AG04450 (cell line): ENCODE results near the gene HIP1. TPM values are rescaled to one million over a fixed set of nuclear protein-coding genes. Genes with fewer than 3 reads are reported as not detected.
A peak's percentile ranks its signal among the peaks of the same experiment; 100 is the strongest.
"Not testable (repeated sequence)": the region's sequence is repeated elsewhere in the genome, so short reads cannot be mapped to it uniquely, and the experiment has no call there.

Experiments
- CTCF ChIA-PET: fragments of 300-600, 350-600 bp; formaldehyde crosslinking; extraction: SDS; loops from one replicate; lab custom pipeline; 2022; ENCODE audit warnings: antibody characterized with exemption, inconsistent platforms; lab: Charles Lee
- POLR2A ChIA-PET: fragments of 350-600 bp; formaldehyde crosslinking; extraction: SDS; loops from one replicate; lab custom pipeline; 2021; ENCODE audit warnings: antibody characterized with exemption, inconsistent platforms; lab: Yijun Ruan, JAX
- DNase-seq: peaks from one replicate; pipeline ENCODE4 v3.0.0-alpha.2; 2011; ENCODE audit warnings: low read depth, low spot score
- H3K27ac ChIP-seq: one replicate; pipeline ENCODE4 v1.5.1; 2012; ENCODE audit warnings: low read depth, low read length, control low read depth
- H3K27me3 ChIP-seq: one replicate; pipeline ENCODE4 v1.6.0; 2012; ENCODE audit warnings: low read length; ENCODE audit not compliant: control insufficient read depth, insufficient read depth
- H3K4me3 ChIP-seq: 2 replicates; pipeline ENCODE4 v1.5.1; 2011; ENCODE audit warnings: mild to moderate bottlenecking, low read depth, low read length, control low read depth
- H3K9me3 ChIP-seq: 2 replicates; pipeline ENCODE4 v1.5.1; 2012; ENCODE audit warnings: low read length; ENCODE audit not compliant: control insufficient read depth, insufficient read depth
- polyA plus RNA-seq: library from polyadenylated mRNA; depleted of rRNA; stranded (reverse); fragments of >200 nt; gene quantifications from 2 replicates; pipeline ENCODE4 v1.2.3, GENCODE V29; 2011
- TF ChIP-seq, protein P1 (sequence below): IDR thresholded peaks from 2 replicates; pipeline ENCODE4 v1.5.1; 2011; ENCODE audit warnings: low read depth, low read length, control low read depth, inconsistent platforms

The HIP1 gene
- polyA plus RNA-seq, 1 experiment = 13.7 TPM

DNA sequence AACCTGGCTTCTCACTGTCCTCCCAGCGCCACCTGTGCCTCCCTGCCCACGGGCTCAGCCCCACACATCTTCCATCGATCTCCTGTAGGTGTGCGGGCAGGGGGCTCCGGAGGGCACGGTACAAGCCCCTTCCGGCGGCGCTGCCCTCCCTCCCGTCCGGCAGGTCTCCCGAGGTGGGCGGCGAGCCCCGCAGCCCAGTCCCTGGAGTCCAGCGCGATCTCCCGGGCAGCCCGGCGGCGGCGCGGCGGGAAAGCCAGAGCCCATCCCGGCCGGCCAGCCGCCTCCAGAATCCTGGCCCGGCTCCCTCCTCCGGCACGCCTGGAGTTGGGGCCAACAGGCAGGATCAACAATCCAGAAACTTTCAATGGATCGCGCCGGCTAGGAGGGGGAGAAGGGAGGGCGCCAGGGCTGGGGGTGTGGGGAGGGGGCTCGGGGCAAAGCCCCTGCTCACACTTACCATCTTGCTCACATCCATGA is 100.1 kb downstream of the HIP1 start:
- TF ChIP-seq, protein P1, sequence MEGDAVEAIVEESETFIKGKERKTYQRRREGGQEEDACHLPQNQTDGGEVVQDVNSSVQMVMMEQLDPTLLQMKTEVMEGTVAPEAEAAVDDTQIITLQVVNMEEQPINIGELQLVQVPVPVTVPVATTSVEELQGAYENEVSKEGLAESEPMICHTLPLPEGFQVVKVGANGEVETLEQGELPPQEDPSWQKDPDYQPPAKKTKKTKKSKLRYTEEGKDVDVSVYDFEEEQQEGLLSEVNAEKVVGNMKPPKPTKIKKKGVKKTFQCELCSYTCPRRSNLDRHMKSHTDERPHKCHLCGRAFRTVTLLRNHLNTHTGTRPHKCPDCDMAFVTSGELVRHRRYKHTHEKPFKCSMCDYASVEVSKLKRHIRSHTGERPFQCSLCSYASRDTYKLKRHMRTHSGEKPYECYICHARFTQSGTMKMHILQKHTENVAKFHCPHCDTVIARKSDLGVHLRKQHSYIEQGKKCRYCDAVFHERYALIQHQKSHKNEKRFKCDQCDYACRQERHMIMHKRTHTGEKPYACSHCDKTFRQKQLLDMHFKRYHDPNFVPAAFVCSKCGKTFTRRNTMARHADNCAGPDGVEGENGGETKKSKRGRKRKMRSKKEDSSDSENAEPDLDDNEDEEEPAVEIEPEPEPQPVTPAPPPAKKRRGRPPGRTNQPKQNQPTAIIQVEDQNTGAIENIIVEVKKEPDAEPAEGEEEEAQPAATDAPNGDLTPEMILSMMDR = no peak
- H3K9me3 ChIP-seq = peaks cover 2% of the 10 kb centered on the region; the same call in 1 of the 2 replicates
- DNase-seq = peak; percentile 6
- ChIA-PET CTCF (no interaction called here), POLR2A (interaction anchor here (1.1 kb wide), 1 partner anchor 409 kb away, joined by 4 read pairs; the partner anchor contains the start of gene STYXL1)
- no peak overlapping the region for H3K27ac ChIP-seq
- H3K27me3 ChIP-seq = no peaks in the 10 kb centered on the region
- peak overlapping the region; percentile 67 for H3K4me3 ChIP-seq

DNA sequence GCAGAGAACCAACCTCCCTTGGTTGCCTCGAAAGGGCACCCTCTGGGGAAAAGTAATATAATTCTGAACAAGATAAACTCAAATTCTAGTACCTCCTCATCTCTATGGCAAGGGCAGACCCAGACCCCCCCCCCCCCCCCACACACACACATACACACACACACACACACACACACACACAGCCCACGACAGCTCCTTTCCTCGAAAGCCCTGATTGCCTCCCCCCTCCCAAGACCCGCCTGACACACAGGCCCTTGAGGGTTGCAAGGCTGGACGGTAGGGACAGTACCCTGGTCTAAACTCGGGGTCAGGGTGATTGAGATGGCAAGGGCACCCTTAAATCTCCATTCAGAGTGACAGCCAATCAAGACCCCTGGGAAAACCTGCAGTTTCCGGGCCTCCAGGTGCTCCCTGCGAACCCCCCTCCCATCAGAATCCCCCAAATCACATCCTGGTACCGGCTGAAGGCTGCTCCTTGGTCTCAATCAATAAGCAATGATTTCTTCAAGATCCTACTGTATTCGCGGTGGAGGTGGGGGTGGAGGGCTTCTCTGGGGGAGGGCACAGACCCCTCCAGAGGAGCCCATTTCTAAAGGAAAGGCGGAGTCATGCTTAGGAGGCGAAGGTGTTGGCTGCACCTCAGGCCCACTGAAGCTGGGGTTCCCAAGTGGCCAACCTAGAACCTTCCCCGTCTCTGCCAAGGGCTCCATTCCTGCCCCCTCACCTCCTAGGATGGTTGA is 100.7 kb downstream of the HIP1 start:
- POLR2A ChIA-PET = no interaction called here
- Histone ChIP-seq H3K27me3 (no peaks in the 10 kb centered on the region), H3K4me3 (peak overlapping the region; percentile 67), H3K27ac (no peak overlapping the region), H3K9me3 (no peaks in the 10 kb centered on the region)
- DNase-seq = no peak
- TF ChIP-seq, protein P1 = no peak
- CTCF ChIA-PET = no interaction called here

DNA sequence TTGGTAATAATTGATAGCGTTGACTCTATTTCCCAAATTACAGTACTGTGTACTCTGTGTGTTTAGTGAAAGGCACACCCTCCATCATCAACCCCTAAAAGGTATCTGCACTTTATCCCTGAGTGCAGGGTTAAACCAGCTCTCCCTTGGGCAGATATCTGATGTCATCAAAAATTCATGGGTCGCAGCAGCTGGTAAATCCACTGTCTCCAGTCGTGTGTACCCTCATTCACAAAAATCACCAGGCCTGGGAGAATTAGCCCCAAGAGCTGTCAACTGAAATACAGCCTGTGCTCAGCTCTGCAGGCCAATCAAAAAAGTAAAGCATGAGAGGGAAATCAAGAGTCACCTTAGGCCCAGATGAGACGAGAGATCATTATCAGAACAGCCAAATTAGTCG is 103.7 kb downstream of the HIP1 start:
- TF ChIP-seq, protein P1 = no peak
- no peaks in the 10 kb centered on the region for H3K27me3 ChIP-seq
- no peaks in the 10 kb centered on the region for H3K9me3 ChIP-seq
- H3K27ac ChIP-seq = no peak overlapping the region
- CTCF ChIA-PET = no interaction called here
- DNase-seq = no peak
- H3K4me3 ChIP-seq = no peak overlapping the region
- POLR2A ChIA-PET = no interaction called here

DNA sequence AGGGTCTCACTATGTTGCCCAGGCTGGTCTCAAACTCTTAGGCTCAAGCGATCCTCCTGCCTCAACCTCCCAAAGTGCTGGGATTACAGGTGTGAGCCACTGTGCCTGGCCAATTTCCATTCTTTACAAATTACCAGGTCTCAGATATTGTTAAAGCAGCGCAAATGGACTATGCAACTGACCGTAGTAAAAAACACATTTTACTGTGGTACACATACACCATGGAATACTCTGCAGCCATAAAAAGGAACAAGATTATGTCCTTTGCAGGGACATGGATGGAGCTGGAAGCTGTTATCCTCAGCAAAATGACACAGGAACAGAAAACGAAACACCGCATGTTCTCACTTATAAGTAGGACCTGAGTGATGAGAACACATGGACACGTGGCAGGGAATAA is 106.2 kb downstream of the HIP1 start:
- H3K27ac ChIP-seq, H3K4me3 ChIP-seq, DNase-seq, CTCF ChIA-PET, POLR2A ChIA-PET, H3K27me3 ChIP-seq: not testable (repeated sequence)
- peaks cover 13% of the 10 kb centered on the region for H3K9me3 ChIP-seq

DNA sequence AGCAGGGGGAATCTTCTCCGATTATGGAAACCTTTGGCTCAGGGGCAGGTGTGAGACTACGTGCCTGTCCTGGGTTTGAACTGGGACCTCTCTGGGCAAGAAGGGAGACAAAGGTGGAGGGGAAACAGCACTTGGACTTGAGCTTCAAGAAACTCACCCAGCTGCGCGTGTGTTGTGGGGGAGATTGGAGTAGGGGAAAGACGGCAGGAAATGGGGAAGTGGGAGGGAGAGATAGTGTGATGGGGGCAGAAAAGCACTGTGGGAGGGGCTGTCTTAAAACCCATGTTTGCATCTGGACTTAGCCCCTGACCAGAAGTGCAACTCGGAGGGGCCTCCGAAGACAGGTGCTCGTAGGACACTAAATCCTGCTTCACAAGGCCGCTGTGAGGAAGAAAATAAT is 107.0 kb downstream of the HIP1 start:
- ChIA-PET CTCF (no interaction called here), POLR2A (no interaction called here)
- no peaks in the 10 kb centered on the region for H3K27me3 ChIP-seq
- H3K4me3 ChIP-seq = no peak overlapping the region
- peaks cover 16% of the 10 kb centered on the region for H3K9me3 ChIP-seq
- DNase-seq = no peak
- no peak overlapping the region for H3K27ac ChIP-seq
- TF ChIP-seq, protein P1 = no peak
